Activated CD4-positive, CD25-positive, alpha-beta regulatory T cell treated with anti-CD3 and anti-CD28 coated beads, Interleukin-2, amount 50 U/mL, for 72 hours (primary cell): Measurements from ENCODE around the gene MAGI1.

ENCODE experiments used
- DNase-seq: peaks from one replicate; pipeline ENCODE4 v3.0.0; 2021

MAGI1 gene

GRCh38 chr3:65658401-65658800, 380.3 kb downstream of the MAGI1 start:
- no peak for DNase-seq

GRCh38 chr3:65655061-65655460, 383.7 kb downstream of the MAGI1 start:
- DNase-seq = no peak

GRCh38 chr3:65653731-65654130, 385.0 kb downstream of the MAGI1 start:
- no peak for DNase-seq

GRCh38 chr3:65650247-65650646, 388.5 kb downstream of the MAGI1 start:
- DNase-seq = no peak

- DNase-seq = no peak
These were observed 391.3 kb downstream of the MAGI1 start for GRCh38 chr3:65647369-65647768.

- DNase-seq = no peak
These were observed 395.8 kb downstream of the MAGI1 start for GRCh38 chr3:65642883-65643282.

- no peak for DNase-seq
These were observed 396.9 kb downstream of the MAGI1 start for GRCh38 chr3:65641777-65642176.

- DNase-seq = no peak
These were observed 397.7 kb downstream of the MAGI1 start for GRCh38 chr3:65641045-65641444.

GRCh38 chr3:65639444-65639843, 399.3 kb downstream of the MAGI1 start:
- DNase-seq = no peak

- DNase-seq = no peak
These were observed 400.4 kb downstream of the MAGI1 start for GRCh38 chr3:65638301-65638700.

- no peak for DNase-seq
These were observed 402.4 kb downstream of the MAGI1 start for GRCh38 chr3:65636326-65636725.

- no peak for DNase-seq
These were observed 403.1 kb downstream of the MAGI1 start for GRCh38 chr3:65635657-65636056.

- no peak for DNase-seq
These were observed 405.6 kb downstream of the MAGI1 start for GRCh38 chr3:65633018-65633638.

- no peak for DNase-seq
These were observed 406.3 kb downstream of the MAGI1 start for GRCh38 chr3:65632414-65632813.

- DNase-seq = no peak
These were observed 409.7 kb downstream of the MAGI1 start for GRCh38 chr3:65628978-65629377.

GRCh38 chr3:65627062-65627461, 411.7 kb downstream of the MAGI1 start:
- DNase-seq = no peak

GRCh38 chr3:65625305-65625704, 413.4 kb downstream of the MAGI1 start:
- no peak for DNase-seq

- no peak for DNase-seq
These were observed 415.4 kb downstream of the MAGI1 start for GRCh38 chr3:65623362-65623761.

GRCh38 chr3:65619888-65620287, 418.8 kb downstream of the MAGI1 start:
- no peak for DNase-seq

GRCh38 chr3:65619451-65619881, 419.3 kb downstream of the MAGI1 start:
- DNase-seq = no peak

- no peak for DNase-seq
These were observed 420.1 kb downstream of the MAGI1 start for GRCh38 chr3:65618599-65618998.

GRCh38 chr3:65617787-65618186, 420.9 kb downstream of the MAGI1 start:
- no peak for DNase-seq

- DNase-seq = no peak
These were observed 421.5 kb downstream of the MAGI1 start for GRCh38 chr3:65617209-65617608.

GRCh38 chr3:65616563-65616962, 422.2 kb downstream of the MAGI1 start:
- DNase-seq = no peak

- DNase-seq = no peak
These were observed 423.4 kb downstream of the MAGI1 start for GRCh38 chr3:65615329-65615728.

- DNase-seq = no peak
These were observed 424.1 kb downstream of the MAGI1 start for GRCh38 chr3:65614585-65614984.
